Hair follicle dermal papilla cell (primary cell): ENCODE measurements around the gene DGKD. TPM values are rescaled to one million over a fixed set of nuclear protein-coding genes. Genes with fewer than 3 reads are reported as not detected.

Source experiments
- small RNA-seq: library from RNA; depleted of rRNA; stranded (forward); fragments of <200 nt; gene quantifications from one replicate; pipeline ENCODE3, GENCODE V24; 2012
- total RNA-seq: library from RNA; depleted of rRNA; stranded (reverse); fragments of >200 nt; gene quantifications from 2 replicates; pipeline ENCODE4 v1.2.3, GENCODE V29; 2012

The DGKD gene, protein sequence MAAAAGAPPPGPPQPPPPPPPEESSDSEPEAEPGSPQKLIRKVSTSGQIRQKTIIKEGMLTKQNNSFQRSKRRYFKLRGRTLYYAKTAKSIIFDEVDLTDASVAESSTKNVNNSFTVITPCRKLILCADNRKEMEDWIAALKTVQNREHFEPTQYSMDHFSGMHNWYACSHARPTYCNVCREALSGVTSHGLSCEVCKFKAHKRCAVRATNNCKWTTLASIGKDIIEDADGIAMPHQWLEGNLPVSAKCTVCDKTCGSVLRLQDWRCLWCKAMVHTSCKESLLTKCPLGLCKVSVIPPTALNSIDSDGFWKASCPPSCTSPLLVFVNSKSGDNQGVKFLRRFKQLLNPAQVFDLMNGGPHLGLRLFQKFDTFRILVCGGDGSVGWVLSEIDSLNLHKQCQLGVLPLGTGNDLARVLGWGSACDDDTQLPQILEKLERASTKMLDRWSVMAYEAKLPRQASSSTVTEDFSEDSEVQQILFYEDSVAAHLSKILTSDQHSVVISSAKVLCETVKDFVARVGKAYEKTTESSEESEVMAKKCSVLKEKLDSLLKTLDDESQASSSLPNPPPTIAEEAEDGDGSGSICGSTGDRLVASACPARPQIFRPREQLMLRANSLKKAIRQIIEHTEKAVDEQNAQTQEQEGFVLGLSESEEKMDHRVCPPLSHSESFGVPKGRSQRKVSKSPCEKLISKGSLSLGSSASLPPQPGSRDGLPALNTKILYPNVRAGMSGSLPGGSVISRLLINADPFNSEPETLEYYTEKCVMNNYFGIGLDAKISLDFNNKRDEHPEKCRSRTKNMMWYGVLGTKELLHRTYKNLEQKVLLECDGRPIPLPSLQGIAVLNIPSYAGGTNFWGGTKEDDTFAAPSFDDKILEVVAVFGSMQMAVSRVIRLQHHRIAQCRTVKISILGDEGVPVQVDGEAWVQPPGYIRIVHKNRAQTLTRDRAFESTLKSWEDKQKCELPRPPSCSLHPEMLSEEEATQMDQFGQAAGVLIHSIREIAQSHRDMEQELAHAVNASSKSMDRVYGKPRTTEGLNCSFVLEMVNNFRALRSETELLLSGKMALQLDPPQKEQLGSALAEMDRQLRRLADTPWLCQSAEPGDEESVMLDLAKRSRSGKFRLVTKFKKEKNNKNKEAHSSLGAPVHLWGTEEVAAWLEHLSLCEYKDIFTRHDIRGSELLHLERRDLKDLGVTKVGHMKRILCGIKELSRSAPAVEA
- 10.1 and 11.0 TPM in 2 replicates for total RNA-seq

DNA sequence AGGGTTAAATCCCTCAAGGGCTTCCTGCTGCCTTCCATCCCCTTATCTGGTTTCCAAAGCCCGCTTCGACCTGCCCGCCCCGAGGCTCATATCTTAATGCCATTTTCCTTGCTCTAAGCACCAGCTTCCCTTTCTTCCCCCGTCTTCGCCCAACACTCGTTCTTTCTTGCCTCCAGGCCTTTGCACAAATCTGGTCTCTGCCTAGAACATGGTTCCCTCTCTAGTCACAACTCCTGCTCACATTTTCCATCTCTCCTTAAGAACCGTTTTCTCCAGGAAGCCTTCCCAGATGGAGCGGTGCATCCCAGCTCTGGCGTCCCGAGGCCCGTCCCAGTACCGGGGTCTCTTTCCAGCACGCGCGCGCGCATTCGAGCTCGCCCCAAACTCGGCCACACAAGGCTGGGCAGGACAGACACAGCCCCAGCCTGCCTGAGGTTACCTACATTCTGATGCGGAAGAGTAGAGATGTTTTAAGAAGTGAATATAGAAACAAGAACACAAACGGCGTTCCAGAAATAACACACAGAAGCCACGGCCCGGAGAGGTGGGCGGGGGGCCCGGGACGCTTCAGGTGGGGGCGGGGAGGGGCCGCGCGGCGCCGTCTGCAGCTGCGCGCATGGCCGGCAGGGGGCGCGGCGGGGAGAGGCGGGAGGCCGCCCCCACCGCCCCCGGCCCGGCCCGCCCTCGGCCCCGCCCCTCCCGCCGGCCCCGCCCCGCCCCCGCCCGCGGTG, at the start of gene DGKD:
Gene DGKD (plus strand): TSS at position 726 of the 731 bp plus-strand sequence. CDS start 25 bp downstream, outside the sequence.

DNA sequence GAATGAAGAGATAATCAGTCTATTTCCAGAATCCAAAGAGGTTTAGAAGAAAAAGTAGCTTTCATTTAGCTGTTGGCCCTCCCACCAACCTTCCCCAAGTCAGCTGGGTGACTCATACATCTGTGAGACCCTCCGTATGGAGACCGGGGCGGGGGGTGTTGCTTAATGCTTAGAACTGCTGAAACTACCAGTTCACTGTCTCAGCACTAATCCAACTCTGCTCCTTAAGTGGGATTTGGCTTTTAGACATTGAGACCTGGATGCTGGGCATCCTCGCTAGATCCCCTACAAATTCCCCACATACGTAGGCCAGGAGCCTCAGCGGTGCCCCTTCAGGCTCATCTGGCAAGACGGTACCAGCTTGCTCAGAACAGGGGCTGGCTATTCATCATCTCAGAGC, 46.7 kb upstream of the DGKD start, which contains the start of gene SAG:
Gene SAG (plus strand): TSS at position 252 of the 400 bp plus-strand sequence. CDS start 1,374 bp downstream, outside the sequence.

Small RNA genes lying within 50 kb of the gene (small RNA-seq; reads per million reads assigned to genes)
- gene RF00019, result not detected

Other genes with a start within 250 kb of the DGKD start
- gene ATG16L1, start 102.8 kb upstream of the DGKD start, total RNA-seq, result 21.1 and 23.0 TPM in 2 replicates
- not detected in 2 replicates for gene SAG, start 46.7 kb upstream of the DGKD start, total RNA-seq
- 36.5 and 36.6 TPM in 2 replicates for gene USP40, start 212.3 kb downstream of the DGKD start, total RNA-seq